ENCODE data around the gene SLAMF1. TPM values are rescaled to one million over a fixed set of nuclear protein-coding genes. Genes with fewer than 3 reads are reported as not detected.
A peak's percentile ranks its signal among the peaks of the same experiment; 100 is the strongest.

SLAMF1 gene
- polyA plus RNA-seq, 3 donors = 0.13 to 0.65 TPM; not detected in 1

DNA sequence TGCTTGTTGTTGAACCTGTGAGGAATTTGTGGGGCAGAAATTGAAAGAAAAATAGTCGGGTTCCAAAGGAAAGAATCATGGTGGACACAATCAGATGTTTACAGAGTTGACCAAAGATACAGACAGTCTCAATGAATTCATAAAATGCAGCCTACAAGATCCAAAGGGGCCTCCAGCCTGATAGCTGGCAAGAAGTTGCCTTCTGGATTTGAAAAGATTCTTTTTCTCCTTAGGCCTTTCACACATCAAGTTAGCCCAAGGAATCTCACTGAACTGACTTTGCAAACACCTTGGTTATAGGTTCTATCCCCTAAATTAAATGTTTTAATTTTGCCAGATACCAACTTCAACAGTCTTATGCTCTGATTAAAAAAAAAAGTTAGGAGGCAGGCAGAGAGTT lies 21.5 kb downstream of the SLAMF1 start:
- peaks cover 36 to 44% of the 10 kb centered on the region in 2 donors for H3K4me1 ChIP-seq (ENCODE audit: control insufficient read depth in 1 of 2, insufficient read depth in 2 of 2, low read length in 2 of 2)
- peak overlapping the region in 2 of 7 donors; percentile 23 to 72 for H3K27ac Mint-ChIP-seq
- WGBS (ENCODE audit: insufficient coverage) = no CpG with 5 or more reads among the region's 1 CpG
- H4K20me1 ChIP-seq (ENCODE audit: insufficient read depth, low read length) = no peaks in the 10 kb centered on the region
- no peak overlapping the region for H3K4me3 Mint-ChIP-seq
- H3K27ac ChIP-seq (ENCODE audit: low read depth in 1 of 2, low read length in 2 of 2) = peak overlapping the region in 1 of 2 donors; percentile 43
- no peak overlapping the region for H3K9ac ChIP-seq (ENCODE audit: insufficient read depth, low read length, poor library complexity, severe bottlenecking)
- no peaks in the 10 kb centered on the region for H3K36me3 Mint-ChIP-seq
- H2AFZ ChIP-seq (ENCODE audit: insufficient read depth, low read depth, low read length, poor library complexity, severe bottlenecking) = no peak overlapping the region
- no peaks in the 10 kb centered on the region for H3K79me2 ChIP-seq (ENCODE audit: insufficient read depth, low read length)
- no peak overlapping the region for H3K4me3 ChIP-seq (replicated peaks in 1 of 3; ENCODE audit: low read depth in 2 of 3, low read length in 3 of 3)
- no peaks in the 10 kb centered on the region for H3K9me3 ChIP-seq (replicated peaks in 1 of 2; ENCODE audit: control insufficient read depth in 1 of 2, insufficient read depth in 1 of 2, low read length in 2 of 2)
- peak overlapping the region; percentile 40 for H3K4me2 ChIP-seq (replicated peaks; ENCODE audit: extremely low read depth, low read length, poor library complexity, severe bottlenecking)
- intact Hi-C loops (cut with micrococcal nuclease) = no loop called here
- H3K4me1 Mint-ChIP-seq = peaks cover 54% of the 10 kb centered on the region
- peaks cover 0 to 3% (median 0%) of the 10 kb centered on the region in 3 donors for H3K27me3 Mint-ChIP-seq (ENCODE audit: low read depth in 3 of 3)
- TF ChIP-seq, protein P1, sequence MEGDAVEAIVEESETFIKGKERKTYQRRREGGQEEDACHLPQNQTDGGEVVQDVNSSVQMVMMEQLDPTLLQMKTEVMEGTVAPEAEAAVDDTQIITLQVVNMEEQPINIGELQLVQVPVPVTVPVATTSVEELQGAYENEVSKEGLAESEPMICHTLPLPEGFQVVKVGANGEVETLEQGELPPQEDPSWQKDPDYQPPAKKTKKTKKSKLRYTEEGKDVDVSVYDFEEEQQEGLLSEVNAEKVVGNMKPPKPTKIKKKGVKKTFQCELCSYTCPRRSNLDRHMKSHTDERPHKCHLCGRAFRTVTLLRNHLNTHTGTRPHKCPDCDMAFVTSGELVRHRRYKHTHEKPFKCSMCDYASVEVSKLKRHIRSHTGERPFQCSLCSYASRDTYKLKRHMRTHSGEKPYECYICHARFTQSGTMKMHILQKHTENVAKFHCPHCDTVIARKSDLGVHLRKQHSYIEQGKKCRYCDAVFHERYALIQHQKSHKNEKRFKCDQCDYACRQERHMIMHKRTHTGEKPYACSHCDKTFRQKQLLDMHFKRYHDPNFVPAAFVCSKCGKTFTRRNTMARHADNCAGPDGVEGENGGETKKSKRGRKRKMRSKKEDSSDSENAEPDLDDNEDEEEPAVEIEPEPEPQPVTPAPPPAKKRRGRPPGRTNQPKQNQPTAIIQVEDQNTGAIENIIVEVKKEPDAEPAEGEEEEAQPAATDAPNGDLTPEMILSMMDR (IDR thresholded peaks at IDR 0.05) = no peak
- DNase-seq = no peak
- no peaks in the 10 kb centered on the region for H3K36me3 ChIP-seq (replicated peaks in 1 of 2; ENCODE audit: control insufficient read depth in 1 of 2, insufficient read depth in 2 of 2, low read length in 2 of 2)
- H3K27me3 ChIP-seq (ENCODE audit: control insufficient read depth in 2 of 2, insufficient read depth in 2 of 2, low read length in 2 of 2) = no peaks in the 10 kb centered on the region
- peaks cover 0 to 2% (median 0%) of the 10 kb centered on the region in 7 donors for H3K9me3 Mint-ChIP-seq

DNA sequence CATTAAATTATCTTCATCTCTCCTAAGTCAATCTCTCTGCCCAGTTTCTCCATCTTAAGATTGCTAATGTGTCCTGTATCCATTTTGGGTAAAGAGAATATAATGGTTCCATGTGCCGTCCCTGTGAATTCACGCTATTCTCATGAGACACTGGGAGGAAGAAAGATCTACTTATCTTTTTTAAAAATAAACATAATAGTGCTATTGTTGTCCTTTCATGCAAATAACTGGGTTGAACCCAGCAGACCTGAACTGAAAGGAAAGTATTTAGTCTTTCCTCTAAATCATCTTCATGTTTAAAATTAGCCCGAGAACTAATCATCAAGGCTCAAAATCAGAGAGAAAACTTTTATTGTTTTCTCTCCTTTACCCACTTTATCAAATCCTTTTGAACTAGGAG lies 22.4 kb downstream of the SLAMF1 start:
- TF ChIP-seq, protein P1 (IDR thresholded peaks at IDR 0.05) = no peak
- Mint-ChIP-seq H3K27ac (no peak overlapping the region), H3K4me3 (no peak overlapping the region), H3K36me3 (no peaks in the 10 kb centered on the region), H3K27me3 (ENCODE audit: low read depth in 3 of 3) (peaks cover 0 to 3% (median 0%) of the 10 kb centered on the region in 3 donors), H3K9me3 (peaks cover 0 to 2% (median 0%) of the 10 kb centered on the region in 7 donors), H3K4me1 (peaks cover 45% of the 10 kb centered on the region)
- no CpG with 5 or more reads among the region's 3 CpGs for WGBS (ENCODE audit: insufficient coverage)
- intact Hi-C loops (cut with micrococcal nuclease) = no loop called here
- Histone ChIP-seq H3K27ac (ENCODE audit: low read depth in 1 of 2, low read length in 2 of 2) (no peak overlapping the region), H4K20me1 (ENCODE audit: insufficient read depth, low read length) (no peaks in the 10 kb centered on the region), H3K79me2 (ENCODE audit: insufficient read depth, low read length) (no peaks in the 10 kb centered on the region), H3K36me3 (replicated peaks in 1 of 2; ENCODE audit: control insufficient read depth in 1 of 2, insufficient read depth in 2 of 2, low read length in 2 of 2) (no peaks in the 10 kb centered on the region), H3K9me3 (replicated peaks in 1 of 2; ENCODE audit: control insufficient read depth in 1 of 2, insufficient read depth in 1 of 2, low read length in 2 of 2) (no peaks in the 10 kb centered on the region), H3K9ac (ENCODE audit: insufficient read depth, low read length, poor library complexity, severe bottlenecking) (no peak overlapping the region), H2AFZ (ENCODE audit: insufficient read depth, low read depth, low read length, poor library complexity, severe bottlenecking) (no peak overlapping the region), H3K4me2 (replicated peaks; ENCODE audit: extremely low read depth, low read length, poor library complexity, severe bottlenecking) (no peak overlapping the region), H3K4me3 (replicated peaks in 1 of 3; ENCODE audit: low read depth in 2 of 3, low read length in 3 of 3) (no peak overlapping the region), H3K27me3 (ENCODE audit: control insufficient read depth in 2 of 2, insufficient read depth in 2 of 2, low read length in 2 of 2) (no peaks in the 10 kb centered on the region), H3K4me1 (ENCODE audit: control insufficient read depth in 1 of 2, insufficient read depth in 2 of 2, low read length in 2 of 2) (peaks cover 27 to 36% of the 10 kb centered on the region in 2 donors)
- no peak for DNase-seq

All from CD14-positive monocyte (primary cell).